ENCODE results near the gene MCF2L2.

DNA sequence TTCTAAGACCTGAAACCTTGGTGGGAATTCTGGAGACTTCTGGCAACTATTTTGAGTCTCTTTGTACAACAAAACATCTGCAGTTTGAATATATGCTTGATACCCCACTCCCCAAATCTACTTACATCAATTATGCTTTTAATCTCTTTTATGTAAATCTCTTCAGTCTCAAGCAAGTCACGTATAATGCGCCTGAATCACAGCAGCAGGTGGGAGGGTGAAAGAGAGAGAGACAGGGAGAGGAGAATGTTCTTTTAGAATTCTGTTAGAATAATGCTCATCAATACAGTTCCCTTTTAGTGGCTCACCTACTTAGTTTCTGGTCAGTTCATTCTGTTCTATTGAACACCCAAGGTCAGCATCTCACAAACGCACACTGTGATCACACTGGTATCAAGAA, 197.6 kb downstream of the MCF2L2 start:
- TF ChIP-seq JUNB (IDR thresholded peaks at IDR 0.05; ENCODE audit: unreplicated experiment), result no peak
- TF ChIP-seq REST (IDR thresholded peaks at IDR 0.05; ENCODE audit: unreplicated experiment), result no peak
- no peak for TF ChIP-seq EZH2 (IDR thresholded peaks at IDR 0.05; ENCODE audit: low read depth, unreplicated experiment)
- no peak for TF ChIP-seq POLR2AphosphoS5 (IDR thresholded peaks at IDR 0.05; ENCODE audit: low read depth)
- TF ChIP-seq, protein P1, sequence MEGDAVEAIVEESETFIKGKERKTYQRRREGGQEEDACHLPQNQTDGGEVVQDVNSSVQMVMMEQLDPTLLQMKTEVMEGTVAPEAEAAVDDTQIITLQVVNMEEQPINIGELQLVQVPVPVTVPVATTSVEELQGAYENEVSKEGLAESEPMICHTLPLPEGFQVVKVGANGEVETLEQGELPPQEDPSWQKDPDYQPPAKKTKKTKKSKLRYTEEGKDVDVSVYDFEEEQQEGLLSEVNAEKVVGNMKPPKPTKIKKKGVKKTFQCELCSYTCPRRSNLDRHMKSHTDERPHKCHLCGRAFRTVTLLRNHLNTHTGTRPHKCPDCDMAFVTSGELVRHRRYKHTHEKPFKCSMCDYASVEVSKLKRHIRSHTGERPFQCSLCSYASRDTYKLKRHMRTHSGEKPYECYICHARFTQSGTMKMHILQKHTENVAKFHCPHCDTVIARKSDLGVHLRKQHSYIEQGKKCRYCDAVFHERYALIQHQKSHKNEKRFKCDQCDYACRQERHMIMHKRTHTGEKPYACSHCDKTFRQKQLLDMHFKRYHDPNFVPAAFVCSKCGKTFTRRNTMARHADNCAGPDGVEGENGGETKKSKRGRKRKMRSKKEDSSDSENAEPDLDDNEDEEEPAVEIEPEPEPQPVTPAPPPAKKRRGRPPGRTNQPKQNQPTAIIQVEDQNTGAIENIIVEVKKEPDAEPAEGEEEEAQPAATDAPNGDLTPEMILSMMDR (conservative IDR thresholded peaks at IDR 0.05; ENCODE audit: low read depth in 2 of 2), result no peak
- TF ChIP-seq, protein P2, sequence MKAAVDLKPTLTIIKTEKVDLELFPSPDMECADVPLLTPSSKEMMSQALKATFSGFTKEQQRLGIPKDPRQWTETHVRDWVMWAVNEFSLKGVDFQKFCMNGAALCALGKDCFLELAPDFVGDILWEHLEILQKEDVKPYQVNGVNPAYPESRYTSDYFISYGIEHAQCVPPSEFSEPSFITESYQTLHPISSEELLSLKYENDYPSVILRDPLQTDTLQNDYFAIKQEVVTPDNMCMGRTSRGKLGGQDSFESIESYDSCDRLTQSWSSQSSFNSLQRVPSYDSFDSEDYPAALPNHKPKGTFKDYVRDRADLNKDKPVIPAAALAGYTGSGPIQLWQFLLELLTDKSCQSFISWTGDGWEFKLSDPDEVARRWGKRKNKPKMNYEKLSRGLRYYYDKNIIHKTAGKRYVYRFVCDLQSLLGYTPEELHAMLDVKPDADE (IDR thresholded peaks at IDR 0.05), result no peak

Data from GM23338 (cell line).